Parathyroid adenoma (tissue), 2 donors: ENCODE results near the gene MTERF4.

Experiments used
- H2AFZ ChIP-seq: fragments of 300-600 bp; sonication (generic); one replicate; pipeline ENCODE4 v1.7.0; 2017; ENCODE audit warnings: antibody characterized with exemption, mild to moderate bottlenecking
- H3K27ac ChIP-seq: fragments of 300-600 bp; sonication (generic); one replicate; pipeline ENCODE4 v1.7.0; 2017
- H3K27me3 ChIP-seq: fragments of 300-600 bp; sonication (generic); one replicate; pipeline ENCODE4 v1.7.0; 2017; ENCODE audit warnings: low read length; ENCODE audit not compliant: control insufficient read depth, insufficient read depth
- H3K36me3 ChIP-seq: fragments of 300-600 bp; sonication (generic); one replicate; pipeline ENCODE4 v1.7.0; 2017; ENCODE audit warnings: low read length; ENCODE audit not compliant: control insufficient read depth, insufficient read depth
- H3K4me1 ChIP-seq: fragments of 300-600 bp; sonication (generic); one replicate; pipeline ENCODE4 v1.7.0; 2017; ENCODE audit warnings: control low read depth
- H3K4me2 ChIP-seq: fragments of 300-600 bp; sonication (generic); one replicate; pipeline ENCODE4 v1.7.0; 2017; ENCODE audit warnings: low read length
- H3K4me3 ChIP-seq: fragments of 300-600 bp; sonication (generic); one replicate; pipeline ENCODE4 v1.7.0; 2017; ENCODE audit warnings: low read depth, low read length
- H3K79me2 ChIP-seq: fragments of 300-600 bp; sonication (generic); one replicate; pipeline ENCODE4 v1.7.0; 2017; ENCODE audit warnings: control low read depth
- H3K9ac ChIP-seq: fragments of 300-600 bp; sonication (generic); one replicate; pipeline ENCODE4 v1.7.0; 2017; ENCODE audit warnings: mild to moderate bottlenecking
- H3K9me3 ChIP-seq: fragments of 300-600 bp; sonication (generic); one replicate; pipeline ENCODE4 v1.7.0; 2017; ENCODE audit warnings: low read length; ENCODE audit not compliant: control insufficient read depth
- TF ChIP-seq, protein P1 (sequence below): fragments of 300-600 bp; sonication (generic); IDR thresholded peaks from one replicate; pipeline ENCODE4 v1.7.0; 2017; ENCODE audit warnings: antibody characterized with exemption, mild to moderate bottlenecking
- donor health status: primary hyperparathyroidism.

The MTERF4 gene

DNA sequence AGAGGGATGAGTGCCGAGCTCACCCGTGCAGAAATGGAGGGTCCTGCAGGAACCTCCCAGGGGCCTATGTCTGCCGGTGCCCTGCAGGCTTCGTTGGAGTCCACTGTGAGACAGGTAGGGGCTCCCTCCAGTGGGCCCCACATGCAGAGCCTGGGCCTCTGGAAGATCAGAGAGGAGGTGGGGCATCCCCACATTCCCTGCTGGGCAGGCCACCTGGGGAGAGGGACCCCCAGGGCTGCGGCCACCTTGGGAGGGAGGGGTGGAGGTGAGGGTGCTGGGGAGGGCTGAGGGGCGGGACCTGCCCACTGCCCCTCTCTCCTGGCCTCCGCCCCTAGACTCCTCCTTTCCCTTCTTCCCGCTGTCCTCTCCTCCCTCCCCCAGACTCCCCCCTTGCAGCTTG lies 38.5 kb downstream of the MTERF4 start:
- H3K36me3 ChIP-seq, result no peaks in the 10 kb centered on the region
- H3K9ac ChIP-seq, result peak overlapping the region; percentile 49
- peak overlapping the region; percentile 81 for H3K4me2 ChIP-seq
- TF ChIP-seq, protein P1, sequence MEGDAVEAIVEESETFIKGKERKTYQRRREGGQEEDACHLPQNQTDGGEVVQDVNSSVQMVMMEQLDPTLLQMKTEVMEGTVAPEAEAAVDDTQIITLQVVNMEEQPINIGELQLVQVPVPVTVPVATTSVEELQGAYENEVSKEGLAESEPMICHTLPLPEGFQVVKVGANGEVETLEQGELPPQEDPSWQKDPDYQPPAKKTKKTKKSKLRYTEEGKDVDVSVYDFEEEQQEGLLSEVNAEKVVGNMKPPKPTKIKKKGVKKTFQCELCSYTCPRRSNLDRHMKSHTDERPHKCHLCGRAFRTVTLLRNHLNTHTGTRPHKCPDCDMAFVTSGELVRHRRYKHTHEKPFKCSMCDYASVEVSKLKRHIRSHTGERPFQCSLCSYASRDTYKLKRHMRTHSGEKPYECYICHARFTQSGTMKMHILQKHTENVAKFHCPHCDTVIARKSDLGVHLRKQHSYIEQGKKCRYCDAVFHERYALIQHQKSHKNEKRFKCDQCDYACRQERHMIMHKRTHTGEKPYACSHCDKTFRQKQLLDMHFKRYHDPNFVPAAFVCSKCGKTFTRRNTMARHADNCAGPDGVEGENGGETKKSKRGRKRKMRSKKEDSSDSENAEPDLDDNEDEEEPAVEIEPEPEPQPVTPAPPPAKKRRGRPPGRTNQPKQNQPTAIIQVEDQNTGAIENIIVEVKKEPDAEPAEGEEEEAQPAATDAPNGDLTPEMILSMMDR, result peak; percentile 35
- H3K9me3 ChIP-seq, result no peaks in the 10 kb centered on the region
- no peaks in the 10 kb centered on the region for H3K79me2 ChIP-seq
- peak overlapping the region; percentile 93 for H2AFZ ChIP-seq
- peak overlapping the region; percentile 68 for H3K27ac ChIP-seq
- H3K4me3 ChIP-seq, result peak overlapping the region; percentile 56
- no peaks in the 10 kb centered on the region for H3K27me3 ChIP-seq
- H3K4me1 ChIP-seq, result peaks cover 21% of the 10 kb centered on the region

DNA sequence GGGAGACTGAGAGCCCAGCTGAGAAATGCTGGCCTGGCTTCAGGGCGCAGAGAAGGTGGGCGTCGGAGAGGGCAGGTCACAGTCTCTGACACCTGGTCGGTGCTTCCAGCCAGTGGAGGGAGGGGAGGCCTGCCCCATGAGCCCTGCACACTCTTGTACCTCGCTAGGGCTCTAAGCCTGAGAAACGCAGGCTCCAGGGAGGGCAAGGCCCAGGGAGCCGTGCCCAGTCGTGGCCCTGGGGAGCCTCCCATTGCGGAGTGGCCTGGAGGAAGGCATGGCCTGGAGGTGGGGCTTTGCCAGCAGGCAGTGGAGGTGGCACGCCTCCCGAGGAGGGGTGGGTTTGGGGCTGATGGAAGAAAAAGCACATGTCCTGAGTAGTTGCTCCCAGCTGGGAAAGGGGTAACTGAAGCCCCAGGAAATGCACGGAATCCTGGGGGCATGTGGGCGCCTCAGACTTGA lies 39.0 kb downstream of the MTERF4 start:
- Histone ChIP-seq H3K27ac (peak overlapping the region; percentile 68), H3K4me3 (peak overlapping the region; percentile 56), H3K36me3 (no peaks in the 10 kb centered on the region), H3K4me2 (peak overlapping the region; percentile 81), H3K27me3 (no peaks in the 10 kb centered on the region), H2AFZ (peak overlapping the region; percentile 93), H3K79me2 (no peaks in the 10 kb centered on the region), H3K9me3 (no peaks in the 10 kb centered on the region), H3K4me1 (peaks cover 21% of the 10 kb centered on the region), H3K9ac (peak overlapping the region; percentile 49)
- TF ChIP-seq, protein P1, result no peak

DNA sequence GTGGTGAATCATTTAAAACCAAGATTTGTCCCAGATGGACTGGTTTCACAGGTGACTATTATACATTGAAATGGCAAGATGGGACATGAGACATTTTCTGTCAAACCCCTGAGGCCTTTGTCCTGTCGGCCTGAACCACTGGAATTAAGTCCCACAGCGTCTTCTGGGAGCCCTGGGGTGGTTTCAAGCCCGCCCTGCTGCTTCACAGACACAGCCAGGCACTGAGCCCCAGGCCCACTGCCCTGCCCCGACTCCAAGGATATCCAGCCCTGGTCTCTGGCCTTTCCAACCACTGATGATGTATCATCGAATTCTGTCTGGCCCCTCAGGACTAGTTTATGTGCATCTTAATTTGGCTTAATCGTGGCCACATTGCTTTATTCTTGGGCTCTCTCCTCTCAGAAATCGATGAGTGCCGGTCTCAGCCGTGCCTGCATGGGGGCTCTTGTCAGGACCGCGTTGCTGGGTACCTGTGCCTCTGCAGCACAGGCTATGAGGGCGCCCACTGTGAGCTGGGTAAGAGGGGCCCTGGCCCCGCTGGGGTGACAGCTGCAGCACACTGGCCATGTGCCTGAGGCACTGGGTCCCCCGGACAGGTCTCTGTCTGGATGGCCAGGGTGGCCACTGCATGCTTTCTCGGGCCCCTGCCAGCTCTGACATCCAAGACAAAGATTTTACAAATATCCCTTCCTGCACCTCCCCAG lies 39.5 kb downstream of the MTERF4 start:
- H3K4me3 ChIP-seq, result no peak overlapping the region
- no peaks in the 10 kb centered on the region for H3K27me3 ChIP-seq
- H3K9ac ChIP-seq, result no peak overlapping the region
- H2AFZ ChIP-seq, result peak overlapping the region; percentile 93
- TF ChIP-seq, protein P1, result no peak
- H3K27ac ChIP-seq, result peak overlapping the region; percentile 68
- peaks cover 21% of the 10 kb centered on the region for H3K4me1 ChIP-seq
- H3K79me2 ChIP-seq, result no peaks in the 10 kb centered on the region
- H3K4me2 ChIP-seq, result peak overlapping the region; percentile 81
- H3K9me3 ChIP-seq, result no peaks in the 10 kb centered on the region
- no peaks in the 10 kb centered on the region for H3K36me3 ChIP-seq

DNA sequence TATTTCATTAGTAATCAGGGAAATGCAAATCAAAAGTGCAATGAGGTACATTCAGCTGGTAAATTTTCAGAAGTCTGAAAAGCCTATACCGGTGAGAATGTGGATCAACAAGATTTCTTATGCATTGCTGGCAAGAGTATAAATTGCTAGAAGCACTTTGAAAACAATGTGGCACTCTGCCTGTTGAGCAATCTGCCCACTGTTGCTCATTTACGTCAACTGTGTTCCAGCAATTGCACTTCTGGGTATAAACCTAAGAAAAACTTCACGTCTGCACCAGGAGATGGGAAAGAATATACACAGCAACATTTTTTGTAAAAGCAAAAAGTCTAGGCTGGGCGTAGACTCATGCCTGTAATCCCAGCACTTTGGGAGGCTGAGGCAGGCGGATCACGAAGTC lies 40.8 kb downstream of the MTERF4 start:
- Histone ChIP-seq H3K4me1 (peaks cover 21% of the 10 kb centered on the region), H3K27me3 (no peaks in the 10 kb centered on the region), H3K9ac (no peak overlapping the region), H3K4me2 (no peak overlapping the region), H3K36me3 (no peaks in the 10 kb centered on the region), H2AFZ (no peak overlapping the region), H3K4me3 (no peak overlapping the region), H3K27ac (no peak overlapping the region), H3K9me3 (no peaks in the 10 kb centered on the region), H3K79me2 (no peaks in the 10 kb centered on the region)
- TF ChIP-seq, protein P1, result no peak
